GM12864 (cell line): Measurements from ENCODE around the gene CNOT4.

Experiments used
- DNase-seq: peaks from one replicate; pipeline ENCODE4 v3.0.0-alpha.2; 2011; ENCODE audit warnings: low read depth
- H3K4me3 ChIP-seq: 2 replicates; pipeline ENCODE4 v1.5.1; 2011; ENCODE audit warnings: mild to moderate bottlenecking, low read depth, low read length, control low read depth
- CTCF ChIP-seq: IDR thresholded peaks from 2 replicates; pipeline ENCODE4 v1.5.1; 2011; ENCODE audit warnings: low read depth, mild to moderate bottlenecking, moderate library complexity, low read length, control low read depth, inconsistent platforms; ENCODE audit errors: missing control alignments

Gene CNOT4

GRCh38 chr7:135374736-135375135 is 135.2 kb downstream of the CNOT4 start:
- no peak for TF ChIP-seq CTCF
- H3K4me3 ChIP-seq, result no peak overlapping the region
- DNase-seq, result no peak

- H3K4me3 ChIP-seq, result no peak overlapping the region
- no peak for DNase-seq
- no peak for TF ChIP-seq CTCF
Measured at GRCh38 chr7:135372222-135372621, 137.7 kb downstream of the CNOT4 start.

GRCh38 chr7:135370656-135371055 is 139.2 kb downstream of the CNOT4 start:
- DNase-seq, result no peak
- H3K4me3 ChIP-seq, result no peak overlapping the region
- TF ChIP-seq CTCF, result no peak

- H3K4me3 ChIP-seq, result no peak overlapping the region
- no peak for TF ChIP-seq CTCF
- DNase-seq, result no peak
Measured at GRCh38 chr7:135369405-135369804, 140.5 kb downstream of the CNOT4 start.

- no peak overlapping the region for H3K4me3 ChIP-seq
- TF ChIP-seq CTCF, result no peak
- no peak for DNase-seq
Measured at GRCh38 chr7:135368416-135369186, 141.3 kb downstream of the CNOT4 start.

GRCh38 chr7:135366843-135367508 is 142.9 kb downstream of the CNOT4 start:
- DNase-seq, result no peak
- no peak overlapping the region for H3K4me3 ChIP-seq
- no peak for TF ChIP-seq CTCF
